ENCODE results near the gene CRB2. TPM values are rescaled to one million over a fixed set of nuclear protein-coding genes. Genes with fewer than 3 reads are reported as not detected.

The CRB2 gene
- total RNA-seq, 1 donor from 2014 or later = not detected

DNA sequence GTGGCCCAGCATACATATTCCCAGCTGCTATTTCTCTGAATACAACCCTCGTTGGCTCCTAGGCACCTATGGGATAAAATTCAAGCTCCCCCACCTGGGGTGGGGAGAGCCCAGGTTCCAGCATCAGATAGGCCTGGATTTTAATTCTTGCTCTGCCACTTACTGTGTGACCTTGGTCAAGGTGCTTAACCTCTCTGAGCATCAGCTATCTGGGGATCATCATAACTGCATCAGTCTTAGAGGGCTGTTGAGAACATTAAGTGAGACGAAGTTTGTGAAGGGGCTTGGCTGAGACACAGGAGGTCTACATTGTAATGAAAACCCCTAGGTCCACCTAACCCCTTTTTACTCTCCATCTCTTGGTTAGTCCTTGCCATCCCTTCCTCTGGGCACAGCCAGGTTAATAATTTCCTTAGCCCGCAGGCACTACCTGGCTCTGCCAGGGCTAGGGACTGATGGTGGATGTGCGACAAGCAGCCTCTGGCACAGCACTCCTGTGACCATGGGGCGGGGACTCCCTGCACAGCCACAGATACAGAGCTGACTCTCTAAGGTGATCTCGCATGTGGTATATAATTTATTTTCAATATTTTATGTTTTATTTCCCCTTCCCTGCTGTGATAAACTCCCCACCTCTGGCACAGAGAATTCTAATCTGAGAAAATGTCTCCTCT is 68.7 kb downstream of the CRB2 start:
- Histone ChIP-seq H3K4me3 (ENCODE audit: low read depth, low read length) (no peak overlapping the region), H3K27me3 (ENCODE audit: control insufficient read depth, insufficient read depth, low read length) (no peaks in the 10 kb centered on the region), H3K36me3 (ENCODE audit: control insufficient read depth, insufficient read depth, low read length) (no peaks in the 10 kb centered on the region)
- TF ChIP-seq CTCF (IDR thresholded peaks at IDR 0.05; ENCODE audit: insufficient read depth, low read length, severe bottlenecking) = no peak
- DNase-seq (ENCODE audit: low read depth) (no peak), FAIRE-seq (no peak)

DNA sequence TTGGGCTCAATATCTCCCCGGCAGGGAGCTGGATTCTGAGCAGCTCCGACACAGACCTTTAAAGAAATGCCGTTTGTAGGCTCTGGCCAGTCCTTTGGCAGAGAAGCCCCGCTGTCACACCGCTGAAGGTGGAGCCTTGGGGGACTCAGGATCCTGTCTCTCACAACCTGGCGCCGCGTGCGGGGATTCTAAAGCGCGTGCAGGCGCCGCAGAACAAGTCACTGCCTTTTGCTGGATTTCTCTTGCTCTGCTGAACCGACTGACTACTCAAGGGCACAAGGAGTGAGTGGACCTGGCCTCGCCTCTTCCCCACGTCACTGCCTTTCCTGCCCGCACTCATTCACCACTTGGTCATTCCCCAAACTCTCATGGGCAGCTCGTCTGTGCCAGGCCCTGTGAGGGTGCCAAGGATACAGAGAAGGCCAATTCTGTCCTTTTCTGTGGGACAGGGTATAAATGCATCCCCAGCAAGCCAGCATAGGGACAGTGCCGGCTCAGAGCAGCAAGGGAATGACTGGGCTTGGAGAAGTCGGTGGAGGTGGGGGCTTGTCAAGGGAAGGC is 69.3 kb downstream of the CRB2 start:
- Histone ChIP-seq H3K4me3 (ENCODE audit: low read depth, low read length) (no peak overlapping the region), H3K36me3 (ENCODE audit: control insufficient read depth, insufficient read depth, low read length) (no peaks in the 10 kb centered on the region), H3K27me3 (ENCODE audit: control insufficient read depth, insufficient read depth, low read length) (no peaks in the 10 kb centered on the region)
- FAIRE-seq = no peak
- TF ChIP-seq CTCF (IDR thresholded peaks at IDR 0.05; ENCODE audit: insufficient read depth, low read length, severe bottlenecking) = no peak
- DNase-seq (ENCODE audit: low read depth) = no peak

DNA sequence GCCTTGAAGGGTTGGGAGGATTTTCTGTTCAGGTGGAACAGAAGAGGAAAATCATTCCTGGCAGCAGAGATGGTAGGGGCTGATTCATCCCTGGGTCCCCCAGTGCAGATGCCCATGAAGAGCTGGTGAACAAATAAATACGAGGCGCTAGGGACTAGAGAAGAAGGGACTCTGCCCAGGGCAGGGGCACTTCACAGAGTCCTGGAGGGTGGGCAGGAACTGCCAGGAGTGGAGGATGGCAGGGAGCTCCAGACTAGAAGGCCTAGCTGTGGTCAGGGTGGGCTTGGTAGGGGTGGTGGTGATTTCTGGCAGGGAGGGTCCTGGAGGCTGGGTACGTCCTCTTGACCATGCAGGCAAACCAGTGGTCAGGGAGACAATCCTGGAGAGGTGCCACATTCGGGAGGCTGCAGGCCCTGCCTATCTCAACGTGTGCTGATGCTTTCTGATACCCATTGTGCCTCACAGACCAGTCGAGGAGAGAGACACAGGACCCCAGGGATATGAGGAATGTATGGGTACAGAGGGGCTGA is 69.9 kb downstream of the CRB2 start:
- no peak for TF ChIP-seq CTCF (IDR thresholded peaks at IDR 0.05; ENCODE audit: insufficient read depth, low read length, severe bottlenecking)
- H3K36me3 ChIP-seq (ENCODE audit: control insufficient read depth, insufficient read depth, low read length) = no peaks in the 10 kb centered on the region
- no peak overlapping the region for H3K4me3 ChIP-seq (ENCODE audit: low read depth, low read length)
- no peak for DNase-seq (ENCODE audit: low read depth)
- no peak for FAIRE-seq
- no peaks in the 10 kb centered on the region for H3K27me3 ChIP-seq (ENCODE audit: control insufficient read depth, insufficient read depth, low read length)

DNA sequence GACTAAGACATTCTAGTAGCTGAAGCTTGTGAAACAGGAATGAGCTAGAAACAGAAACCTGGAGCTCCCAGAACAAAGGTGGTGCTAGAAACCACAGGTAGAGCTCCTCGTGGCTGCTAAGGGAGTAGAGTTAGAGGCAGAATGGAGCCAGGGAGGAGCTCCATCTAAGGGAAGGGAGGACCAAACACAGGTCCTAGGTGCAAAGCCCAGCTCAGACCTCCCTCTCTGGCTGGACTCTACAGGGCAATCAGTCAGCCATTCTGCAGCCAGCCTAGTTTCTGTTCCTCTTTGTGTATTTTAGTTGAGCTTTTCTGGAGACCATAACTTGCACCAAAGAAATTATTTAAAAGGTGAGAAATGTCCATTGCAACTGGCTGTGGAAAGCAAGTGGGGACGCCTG is 70.4 kb downstream of the CRB2 start:
- no peaks in the 10 kb centered on the region for H3K36me3 ChIP-seq (ENCODE audit: control insufficient read depth, insufficient read depth, low read length)
- FAIRE-seq (no peak), DNase-seq (ENCODE audit: low read depth) (no peak)
- no peak overlapping the region for H3K4me3 ChIP-seq (ENCODE audit: low read depth, low read length)
- H3K27me3 ChIP-seq (ENCODE audit: control insufficient read depth, insufficient read depth, low read length) = no peaks in the 10 kb centered on the region
- TF ChIP-seq CTCF (IDR thresholded peaks at IDR 0.05; ENCODE audit: insufficient read depth, low read length, severe bottlenecking) = no peak

Other genes starting within 250 kb of the CRB2 start
- 15.0 and 21.6 TPM in 2 replicates for gene STRBP, start 87.6 kb upstream of the CRB2 start, total RNA-seq